ENCODE measurements around the gene ENTPD8.
"Not testable (repeated sequence)": the region's sequence is repeated elsewhere in the genome, so short reads cannot be mapped to it uniquely, and the experiment has no call there.

The ENTPD8 gene

GRCh38 chr9:137415451-137415850 is 25.7 kb downstream of the ENTPD8 start:
- TF ChIP-seq CTCF (conservative IDR thresholded peaks at IDR 0.05; ENCODE audit: low read depth), result no peak
- peak overlapping the region; percentile 93 for H3K27ac ChIP-seq
- no peak for DNase-seq (ENCODE audit: low spot score)
- POLR2A ChIA-PET (ENCODE audit: low non-redundant PET), result no interaction called here
- CTCF ChIA-PET, result interaction anchor here (0.6 kb wide), 1 partner anchor 1911 kb away, joined by 4 read pairs; no protein-coding TSS in a partner anchor

GRCh38 chr9:137412431-137412830 is 28.7 kb downstream of the ENTPD8 start:
- DNase-seq (ENCODE audit: low spot score), result peak; percentile 34
- TF ChIP-seq CTCF (conservative IDR thresholded peaks at IDR 0.05; ENCODE audit: low read depth), result no peak
- peak overlapping the region; percentile 93 for H3K27ac ChIP-seq
- ChIA-PET CTCF (interaction anchor here (0.7 to 2.3 kb wide), 4 partner anchors 10 to 109 kb away, joined by 4 to 16 read pairs (median 5); partner anchors contain the start of genes EXD3 and NOXA1), POLR2A (ENCODE audit: low non-redundant PET) (interaction anchor here (1.2 to 1.8 kb wide), 2 partner anchors 10 to 111 kb away, joined by 5 read pairs; partner anchors contain the start of genes EXD3, NOXA1 and NRARP)

- CTCF ChIA-PET, result interaction anchor here (0.6 to 2.3 kb wide), 4 partner anchors 11 to 108 kb away, joined by 3 to 16 read pairs (median 4); partner anchors contain the start of genes EXD3 and NOXA1
- no peak for TF ChIP-seq CTCF (conservative IDR thresholded peaks at IDR 0.05; ENCODE audit: low read depth)
- POLR2A ChIA-PET (ENCODE audit: low non-redundant PET), result interaction anchor here (1.2 kb wide), 1 partner anchor 110 kb away, joined by 5 read pairs; the partner anchor contains the start of gene NRARP
- peak overlapping the region; percentile 93 for H3K27ac ChIP-seq
- peak; percentile 97 for DNase-seq (ENCODE audit: low spot score)
Observed at GRCh38 chr9:137411645-137412380, 29.3 kb downstream of the ENTPD8 start.

- no peak for TF ChIP-seq CTCF (conservative IDR thresholded peaks at IDR 0.05; ENCODE audit: low read depth)
- no peak for DNase-seq (ENCODE audit: low spot score)
- ChIA-PET POLR2A (ENCODE audit: low non-redundant PET) (no interaction called here), CTCF (interaction anchor here (0.6 to 1.7 kb wide), 3 partner anchors 13 to 75 kb away, joined by 3 to 4 read pairs (median 4); no protein-coding TSS in a partner anchor)
- peak overlapping the region; percentile 93 for H3K27ac ChIP-seq
Observed at GRCh38 chr9:137411260-137411644, 29.9 kb downstream of the ENTPD8 start.

GRCh38 chr9:137410891-137411249 is 30.3 kb downstream of the ENTPD8 start:
- ChIA-PET CTCF (interaction anchor here (0.6 to 1.7 kb wide), 3 partner anchors 13 to 74 kb away, joined by 3 to 4 read pairs (median 4); no protein-coding TSS in a partner anchor), POLR2A (ENCODE audit: low non-redundant PET) (no interaction called here)
- no peak for DNase-seq (ENCODE audit: low spot score)
- TF ChIP-seq CTCF (conservative IDR thresholded peaks at IDR 0.05; ENCODE audit: low read depth), result no peak
- peak overlapping the region; percentile 93 for H3K27ac ChIP-seq

- POLR2A ChIA-PET (ENCODE audit: low non-redundant PET); DNase-seq (ENCODE audit: low spot score): not testable (repeated sequence)
- CTCF ChIA-PET, result interaction anchor here (1.7 kb wide), 1 partner anchor 14 kb away, joined by 4 read pairs; no protein-coding TSS in a partner anchor
- peak overlapping the region; percentile 93 for H3K27ac ChIP-seq
Observed at GRCh38 chr9:137410236-137410890, 30.8 kb downstream of the ENTPD8 start.

Measured in RWPE1 (cell line).